Measurements from ENCODE around the gene HIPK2. TPM values are rescaled to one million over a fixed set of nuclear protein-coding genes. Genes with fewer than 3 reads are reported as not detected.

The HIPK2 gene
- total and polyA plus RNA-seq, 2 donors (not counting 3 experiments of a cell fraction or from before 2014, with no cell fraction given), result 9.0 to 43.8 TPM

GRCh38 chr7:139661903-139662302, 115.9 kb downstream of the HIPK2 start:
- intact Hi-C loops (cut with micrococcal nuclease), result no loop called here
- peaks cover 9% of the 10 kb centered on the region for H3K4me1 ChIP-seq (ENCODE audit: control insufficient read depth, extremely low read depth, insufficient read depth, low read length)
- H2AFZ ChIP-seq (ENCODE audit: low read depth, low read length), result no peak overlapping the region
- no peaks in the 10 kb centered on the region for H4K20me1 ChIP-seq (replicated peaks; ENCODE audit: control insufficient read depth, extremely low read depth, insufficient read depth, low read length)
- H3K9ac ChIP-seq (replicated peaks; ENCODE audit: extremely low read depth, insufficient read depth, low read length), result no peak overlapping the region
- no peaks in the 10 kb centered on the region for H3K36me3 ChIP-seq (ENCODE audit: control insufficient read depth in 2 of 2, extremely low read depth in 1 of 2, insufficient read depth in 2 of 2, low read length in 2 of 2)
- H3K4me2 ChIP-seq (ENCODE audit: insufficient read depth, low read length), result no peak overlapping the region
- H3K9me3 ChIP-seq (replicated peaks; ENCODE audit: control insufficient read depth, insufficient read depth, low read length), result no peaks in the 10 kb centered on the region
- FAIRE-seq (no peak), DNase-seq (ENCODE audit: low read depth, low spot score) (no peak)
- TF ChIP-seq CTCF (IDR thresholded peaks at IDR 0.05; ENCODE audit: extremely low read depth in 1 of 2, insufficient read depth in 1 of 2, low read depth in 1 of 2, low read length in 2 of 2) (no peak), GATA2 (IDR thresholded peaks at IDR 0.05; ENCODE audit: insufficient read depth, insufficient read length, low read depth, low read length) (no peak), MAX (IDR thresholded peaks at IDR 0.05; ENCODE audit: insufficient read depth, insufficient read length) (no peak)
- POLR2A ChIA-PET, result no interaction called here
- H3K4me3 ChIP-seq (replicated peaks in 1 of 3; ENCODE audit: insufficient read depth in 1 of 3, low read depth in 1 of 3, low read length in 3 of 3), result no peak overlapping the region
- H3K27me3 ChIP-seq (ENCODE audit: control insufficient read depth in 2 of 2, insufficient read depth in 2 of 2, low read length in 2 of 2), result no peaks in the 10 kb centered on the region
- H3K27ac ChIP-seq (ENCODE audit: insufficient read depth, low read depth, low read length), result no peak overlapping the region
- peaks cover 2% of the 10 kb centered on the region for H3K9me1 ChIP-seq (replicated peaks; ENCODE audit: control insufficient read depth, extremely low read depth, insufficient read depth, low read length)
- CTCF ChIA-PET, result interaction anchor here (0.9 to 2.3 kb wide), 2 partner anchors 9 to 16 kb away, joined by 4 to 9 read pairs; no protein-coding TSS in a partner anchor
- peaks cover 55% of the 10 kb centered on the region for H3K79me2 ChIP-seq (ENCODE audit: control insufficient read depth, insufficient read depth, low read length)
- dilution Hi-C loops (cut with MboI; ENCODE audit: extremely low pct_ligation_motif_present, low sequenced_read_pairs), result no loop called here
- BruUV-seq (replicated peaks), result no TSS peak

- Histone ChIP-seq H3K79me2 (ENCODE audit: control insufficient read depth, insufficient read depth, low read length) (peaks cover 60% of the 10 kb centered on the region), H3K9me3 (replicated peaks; ENCODE audit: control insufficient read depth, insufficient read depth, low read length) (no peaks in the 10 kb centered on the region), H3K9me1 (replicated peaks; ENCODE audit: control insufficient read depth, extremely low read depth, insufficient read depth, low read length) (peaks cover 2% of the 10 kb centered on the region), H3K4me3 (replicated peaks in 1 of 3; ENCODE audit: insufficient read depth in 1 of 3, low read depth in 1 of 3, low read length in 3 of 3) (no peak overlapping the region), H3K9ac (replicated peaks; ENCODE audit: extremely low read depth, insufficient read depth, low read length) (no peak overlapping the region), H3K4me1 (ENCODE audit: control insufficient read depth, extremely low read depth, insufficient read depth, low read length) (peaks cover 9% of the 10 kb centered on the region), H2AFZ (ENCODE audit: low read depth, low read length) (no peak overlapping the region), H3K36me3 (ENCODE audit: control insufficient read depth in 2 of 2, extremely low read depth in 1 of 2, insufficient read depth in 2 of 2, low read length in 2 of 2) (no peaks in the 10 kb centered on the region), H4K20me1 (replicated peaks; ENCODE audit: control insufficient read depth, extremely low read depth, insufficient read depth, low read length) (no peaks in the 10 kb centered on the region), H3K4me2 (ENCODE audit: insufficient read depth, low read length) (no peak overlapping the region), H3K27ac (ENCODE audit: insufficient read depth, low read depth, low read length) (no peak overlapping the region), H3K27me3 (ENCODE audit: control insufficient read depth in 2 of 2, insufficient read depth in 2 of 2, low read length in 2 of 2) (no peaks in the 10 kb centered on the region)
- no peak for TF ChIP-seq MAX (IDR thresholded peaks at IDR 0.05; ENCODE audit: insufficient read depth, insufficient read length)
- no peak for TF ChIP-seq POLR2A (IDR thresholded peaks at IDR 0.05; ENCODE audit: low read depth, low read length)
- no peak for TF ChIP-seq GATA2 (IDR thresholded peaks at IDR 0.05; ENCODE audit: insufficient read depth, insufficient read length, low read depth, low read length)
- TF ChIP-seq JUN (IDR thresholded peaks at IDR 0.05; ENCODE audit: borderline replicate concordance, insufficient read depth, insufficient read length, low read depth), result no peak
- no peak for TF ChIP-seq CTCF (IDR thresholded peaks at IDR 0.05; ENCODE audit: extremely low read depth in 1 of 2, insufficient read depth in 1 of 2, low read depth in 1 of 2, low read length in 2 of 2)
- no peak for TF ChIP-seq POLR2AphosphoS5 (IDR thresholded peaks at IDR 0.05; ENCODE audit: insufficient read depth, low read depth, low read length)
- no peak for TF ChIP-seq MYC (IDR thresholded peaks at IDR 0.05; ENCODE audit: low read depth, low read length)
- no peak for TF ChIP-seq EZH2 (IDR thresholded peaks at IDR 0.05; ENCODE audit: borderline replicate concordance, low read depth, low read length, severe bottlenecking)
- TF ChIP-seq FOS (IDR thresholded peaks at IDR 0.05; ENCODE audit: borderline replicate concordance, insufficient read depth, low read length), result no peak
- intact Hi-C loops (cut with micrococcal nuclease), result no loop called here
- CTCF ChIA-PET, result interaction anchor here (0.6 to 2.3 kb wide), 2 partner anchors 15 to 254 kb away, joined by 3 to 9 read pairs; no protein-coding TSS in a partner anchor
- FAIRE-seq (no peak), DNase-seq (ENCODE audit: low read depth, low spot score) (no peak)
- no TSS peak for BruUV-seq (replicated peaks)
- POLR2A ChIA-PET, result no interaction called here
- dilution Hi-C loops (cut with MboI; ENCODE audit: extremely low pct_ligation_motif_present, low sequenced_read_pairs), result no loop called here
Observed at GRCh38 chr7:139661043-139661440, 116.8 kb downstream of the HIPK2 start.

All from endothelial cell of umbilical vein (primary cell).